SKM-1 (cell line): ENCODE data around the gene GRIK1.

Experiments
- DNase-seq: peaks from one replicate; lab custom pipeline; 2025; ENCODE audit not compliant: unreplicated experiment; lab: John Stamatoyannopoulos, UW

The GRIK1 gene

GRCh38 chr21:29914326-29914725, 25.5 kb downstream of the GRIK1 start:
- DNase-seq = no peak

DNA sequence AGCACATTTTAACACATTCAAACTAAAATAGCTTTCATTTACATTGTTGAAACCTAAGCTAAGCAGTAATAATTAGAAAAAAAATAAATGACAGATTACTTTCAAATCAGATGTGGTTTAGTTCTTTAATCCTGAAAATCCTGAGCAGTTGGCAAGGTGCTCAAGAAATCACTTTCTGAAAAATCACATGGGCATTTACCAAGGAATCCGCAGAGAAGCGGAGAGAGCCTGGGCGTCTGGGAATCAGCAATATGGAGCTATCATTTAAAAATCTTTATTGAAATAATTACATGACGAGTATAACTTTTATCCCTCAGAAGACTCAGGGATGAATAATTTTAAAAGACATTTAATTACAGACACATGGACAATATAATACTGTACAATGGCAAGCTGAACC, 30.2 kb downstream of the GRIK1 start:
- DNase-seq = no peak

GRCh38 chr21:29904359-29905282, 35.2 kb downstream of the GRIK1 start:
- DNase-seq = no peak

GRCh38 chr21:29896884-29897283, 42.9 kb downstream of the GRIK1 start:
- DNase-seq = no peak

GRCh38 chr21:29893687-29894086, 46.1 kb downstream of the GRIK1 start:
- DNase-seq = no peak

DNA sequence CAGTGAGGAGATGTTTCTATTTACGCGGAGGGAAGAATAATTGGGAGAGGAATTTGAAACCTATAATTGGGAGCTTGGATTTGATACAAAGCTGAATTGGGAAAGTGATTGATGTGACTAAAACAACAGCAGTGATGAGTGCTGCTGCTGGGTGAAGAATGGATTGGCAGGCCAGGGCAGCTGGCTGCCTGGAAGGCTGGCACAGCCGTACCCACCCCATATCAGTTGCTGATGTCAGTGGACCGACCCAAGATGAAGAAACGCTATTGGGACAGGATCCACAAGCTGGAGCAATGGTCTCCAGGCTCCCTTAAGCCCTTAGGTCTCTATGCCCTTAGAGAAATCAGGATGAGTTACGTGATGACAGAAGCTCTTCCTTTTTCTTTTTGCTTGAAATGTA, 47.4 kb downstream of the GRIK1 start:
- no peak for DNase-seq

GRCh38 chr21:29888437-29888836, 51.4 kb downstream of the GRIK1 start:
- no peak for DNase-seq

DNA sequence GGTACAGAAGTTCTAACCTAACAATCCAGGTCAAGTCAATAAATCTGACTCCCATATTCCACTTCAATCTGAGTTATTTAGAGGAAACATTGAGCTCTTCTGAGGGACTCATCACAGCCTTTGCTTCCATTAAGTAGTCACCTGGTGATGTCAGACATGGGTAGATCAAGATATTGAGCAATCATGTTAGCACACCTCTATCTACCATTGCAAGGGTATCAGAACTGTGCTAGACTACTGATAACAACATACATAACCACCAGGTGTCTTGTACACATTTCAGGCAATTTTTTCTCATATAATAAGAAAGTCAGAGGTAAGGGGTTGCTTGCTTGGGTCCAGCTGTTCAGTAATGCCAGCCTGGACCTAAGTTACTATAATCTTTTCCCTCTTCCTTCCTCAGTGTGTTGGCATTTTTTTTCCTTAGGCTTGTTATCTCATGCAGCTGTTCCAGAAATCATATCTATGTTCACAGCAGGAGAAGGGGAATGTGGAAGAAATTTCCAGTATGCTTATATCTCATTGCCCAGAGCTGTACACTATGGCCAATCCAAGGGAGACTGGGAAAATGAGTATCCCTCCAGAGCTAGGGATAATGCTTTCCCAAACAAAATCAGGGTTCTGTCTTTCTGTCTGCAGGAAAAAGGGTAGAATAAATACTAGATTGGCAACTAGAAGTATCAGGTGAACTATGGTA, 52.3 kb downstream of the GRIK1 start:
- DNase-seq = no peak

DNA sequence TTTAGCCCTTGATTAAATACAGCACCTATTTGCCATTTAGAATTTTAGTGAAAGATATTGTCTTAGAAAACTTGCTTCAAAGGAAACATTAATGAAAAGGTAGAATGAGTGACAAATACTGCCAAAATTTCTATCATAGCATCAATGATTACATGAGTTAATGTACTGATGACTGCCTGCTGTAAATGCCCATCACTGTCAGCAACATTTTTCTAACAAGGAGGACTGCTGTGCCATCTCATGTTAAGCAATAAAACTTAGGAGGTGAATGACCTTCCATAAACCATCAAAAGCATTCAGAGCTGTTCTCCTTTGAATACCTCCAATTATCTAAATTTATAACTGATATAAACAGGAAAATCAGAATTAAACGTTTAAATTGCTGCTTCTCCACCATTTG, 54.3 kb downstream of the GRIK1 start:
- no peak for DNase-seq

DNA sequence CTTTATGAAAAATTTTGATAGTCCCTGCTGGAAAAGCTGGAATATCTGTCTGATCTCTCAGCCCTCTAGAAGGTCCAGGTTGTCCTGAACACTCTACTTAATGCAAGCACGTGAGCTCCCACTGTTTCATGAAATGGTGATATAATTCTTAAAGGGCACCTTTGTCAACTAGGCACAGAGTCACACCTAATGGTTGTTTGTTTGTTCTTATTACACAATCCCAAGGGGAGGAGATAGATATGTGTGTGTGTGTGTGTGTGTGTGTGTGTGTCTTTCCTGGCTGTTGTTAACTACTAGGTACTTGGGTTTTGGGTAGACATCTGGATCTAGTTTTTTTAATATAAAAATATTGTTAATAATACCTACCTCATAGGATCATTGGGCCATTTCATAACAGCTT, 63.9 kb downstream of the GRIK1 start:
- no peak for DNase-seq

DNA sequence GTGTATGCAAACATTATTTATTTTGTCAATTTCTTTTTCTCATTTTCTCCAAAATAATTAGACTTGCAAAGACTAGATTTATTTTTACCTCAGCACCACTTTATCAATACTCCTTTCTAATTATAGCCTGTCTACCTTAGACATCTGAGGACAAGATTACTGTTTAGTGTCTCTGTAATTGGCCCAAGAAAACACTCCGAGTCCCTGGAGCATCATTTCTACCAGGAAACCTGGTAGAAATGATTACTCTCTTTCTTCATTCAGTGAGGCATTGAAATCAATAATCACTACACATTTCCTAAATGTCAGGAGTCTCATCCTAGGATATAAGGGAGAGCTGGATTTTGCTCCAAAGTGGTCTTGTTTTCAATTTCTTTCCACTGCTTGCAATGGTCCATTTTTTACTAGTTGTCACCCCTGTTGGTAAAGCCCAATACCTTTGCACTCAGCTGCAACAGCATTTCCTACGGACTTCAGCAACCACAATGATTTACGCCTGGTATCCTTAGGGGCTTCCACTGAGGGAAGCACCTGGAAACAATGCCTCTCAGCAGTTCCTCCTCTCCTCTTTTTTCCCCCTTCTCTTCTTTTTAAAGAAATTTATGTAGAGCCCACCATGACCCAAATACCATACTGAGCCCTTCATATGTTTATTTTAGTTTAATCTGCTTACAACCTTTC, 64.6 kb downstream of the GRIK1 start:
- no peak for DNase-seq

- DNase-seq = no peak
Measured at GRCh38 chr21:29873908-29874307, 65.9 kb downstream of the GRIK1 start.

GRCh38 chr21:29870814-29871213, 69.0 kb downstream of the GRIK1 start:
- DNase-seq = no peak

GRCh38 chr21:29867796-29868195, 72.0 kb downstream of the GRIK1 start:
- no peak for DNase-seq

DNA sequence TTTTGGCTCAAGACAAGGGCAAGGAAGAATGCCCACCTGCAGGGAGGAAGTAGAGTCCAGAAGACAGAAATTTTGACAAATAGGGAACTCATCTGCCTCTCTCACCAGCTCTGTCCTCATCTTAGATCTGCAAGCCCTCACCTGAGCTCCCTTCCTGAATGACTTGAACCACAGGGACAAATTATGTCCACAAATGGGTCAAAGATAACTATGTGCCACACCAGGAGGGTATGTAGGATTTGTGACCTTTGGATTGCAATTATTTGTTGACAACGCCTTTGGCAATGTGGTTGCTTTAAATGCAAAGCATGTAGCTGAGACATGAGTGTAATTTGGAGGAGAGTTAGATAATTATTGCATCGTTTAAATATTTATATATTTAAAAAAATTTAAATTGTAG, 79.5 kb downstream of the GRIK1 start:
- DNase-seq = no peak

DNA sequence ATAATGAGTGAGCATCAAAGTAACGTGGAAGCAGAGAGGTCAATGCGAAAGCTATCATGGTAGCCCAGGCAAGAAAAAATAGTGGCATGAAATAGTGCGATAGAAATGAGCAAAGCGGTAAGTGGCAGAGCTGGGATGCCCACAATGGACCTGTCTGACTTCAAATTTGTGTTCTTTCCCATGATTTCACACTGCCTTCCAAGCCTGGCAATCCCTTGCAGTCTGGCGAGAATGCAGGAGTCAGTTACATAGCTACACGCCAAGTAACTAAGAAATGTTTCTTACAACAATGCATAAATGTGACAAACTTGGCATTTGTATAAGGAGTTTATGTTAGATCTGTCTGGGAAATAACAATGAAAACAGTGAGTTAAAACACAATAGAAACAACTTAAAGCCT, 82.6 kb downstream of the GRIK1 start:
- no peak for DNase-seq

- DNase-seq = no peak
Measured at GRCh38 chr21:29854795-29855194, 85.0 kb downstream of the GRIK1 start.

DNA sequence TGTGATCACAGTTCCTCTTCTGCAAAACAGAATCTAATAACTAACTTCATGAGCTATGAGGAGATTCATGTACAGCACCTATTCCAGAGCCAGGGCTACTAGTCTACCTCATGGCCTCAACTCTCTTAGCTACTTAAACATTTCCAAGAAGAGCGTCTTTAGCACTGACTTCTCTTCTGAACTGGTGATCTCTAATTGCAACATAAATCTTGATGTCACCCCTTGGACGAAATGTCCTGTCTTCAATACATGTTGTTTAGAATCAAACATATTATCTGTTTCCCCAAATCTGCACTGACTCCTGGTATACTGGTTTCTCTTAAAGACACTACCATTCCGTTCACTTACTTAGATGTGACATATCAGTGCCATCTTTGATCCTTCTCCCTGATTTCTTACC, 88.2 kb downstream of the GRIK1 start:
- DNase-seq = no peak

- peak; percentile 24 for DNase-seq
Measured at GRCh38 chr21:29849735-29850176, 90.0 kb downstream of the GRIK1 start.

- DNase-seq = no peak
Measured at GRCh38 chr21:29843804-29844203, 96.0 kb downstream of the GRIK1 start.

GRCh38 chr21:29834617-29835016, 105.2 kb downstream of the GRIK1 start:
- DNase-seq = no peak

GRCh38 chr21:29832217-29832616, 107.6 kb downstream of the GRIK1 start:
- DNase-seq = no peak
